OCI-LY7 (cell line): ENCODE results near the gene NSMCE3.

Experiments
- CTCF ChIP-seq: fragments of 200-600 bp; sonication (generic); conservative IDR thresholded peaks from 2 replicates; pipeline ENCODE4 v1.5.1; 2014; ENCODE audit warnings: mild to moderate bottlenecking, antibody characterized with exemption, low read length, moderate library complexity, mixed read lengths
- EZH2phosphoT487 ChIP-seq: fragments of 200-600 bp; sonication (generic); IDR thresholded peaks from 2 replicates; pipeline ENCODE4 v1.6.1; 2018; ENCODE audit warnings: low read depth, borderline replicate concordance, mild to moderate bottlenecking, mixed run types, antibody characterized with exemption, low read length, moderate library complexity, mixed read lengths

- TF ChIP-seq CTCF (no peak), EZH2phosphoT487 (no peak)
These were observed 46.8 kb upstream of the NSMCE3 start for GRCh38 chr15:29316422-29316821.
